SK-N-SH treated with all-trans-retinoic acid at 6 μM for 48 hours (cell line): ENCODE results near the gene PRKCB.

Experiments
- ATAC-seq: fragments of 200-7000 bp; cut with Tn5 transposase; 3 replicates; pipeline ENCODE4 v1.9.1; 2020; ENCODE audit warnings: mild to moderate bottlenecking, moderate library complexity
- ARNTL ChIP-seq: fragments of 450-650 bp; formaldehyde crosslinking; IDR thresholded peaks from 2 replicates; pipeline ENCODE4 v1.5.0; 2020; ENCODE audit warnings: low read depth, mild to moderate bottlenecking, moderate library complexity, borderline replicate concordance
- CSDC2 ChIP-seq: fragments of 250-450 bp; sonication (Bioruptor Pico); IDR thresholded peaks from 2 replicates; pipeline ENCODE4 v1.5.0; 2020; ENCODE audit warnings: mild to moderate bottlenecking, moderate library complexity
- CSRNP3 ChIP-seq: fragments of 250-450 bp; sonication (Bioruptor Pico); IDR thresholded peaks from 2 replicates; pipeline ENCODE4 v1.5.1; 2021; ENCODE audit warnings: mild to moderate bottlenecking, moderate library complexity
- ESRRG ChIP-seq: fragments of 250-450 bp; sonication (Bioruptor Pico); IDR thresholded peaks from 2 replicates; pipeline ENCODE4 v1.6.1; 2021; ENCODE audit warnings: mild to moderate bottlenecking
- GLIS3 ChIP-seq: fragments of 250-450 bp; sonication (Bioruptor Pico); IDR thresholded peaks from 2 replicates; pipeline ENCODE4 v1.5.0; 2020; ENCODE audit warnings: mild to moderate bottlenecking, moderate library complexity
- ISL1 ChIP-seq: fragments of 250-450 bp; sonication (Bioruptor Pico); IDR thresholded peaks from 2 replicates; pipeline ENCODE4 v2.1.2; 2022; ENCODE audit warnings: mild to moderate bottlenecking, moderate library complexity
- OSR1 ChIP-seq: fragments of 250-450 bp; sonication (Bioruptor Pico); IDR thresholded peaks from 2 replicates; pipeline ENCODE4 v1.8.0; 2022; ENCODE audit warnings: moderate library complexity, mild to moderate bottlenecking, inconsistent platforms
- PPARA ChIP-seq: fragments of 250-450 bp; sonication (Bioruptor Pico); IDR thresholded peaks from 2 replicates; pipeline ENCODE4 v1.5.0; 2020; ENCODE audit warnings: mild to moderate bottlenecking, borderline replicate concordance
- RARB ChIP-seq: fragments of 250-450 bp; sonication (Bioruptor Pico); IDR thresholded peaks from 2 replicates; pipeline ENCODE4 v1.8.0; 2021; ENCODE audit warnings: mild to moderate bottlenecking, moderate library complexity
- SNAI2 ChIP-seq: fragments of 250-450 bp; sonication (Bioruptor Pico); IDR thresholded peaks from 2 replicates; pipeline ENCODE4 v1.5.0; 2020; ENCODE audit warnings: mild to moderate bottlenecking, moderate library complexity
- TCF4 ChIP-seq: fragments of 250-450 bp; sonication (Bioruptor Pico); IDR thresholded peaks from 2 replicates; pipeline ENCODE4 v1.8.0; 2021; ENCODE audit warnings: mild to moderate bottlenecking, moderate library complexity, borderline replicate concordance
- TOX ChIP-seq: fragments of 250-450 bp; sonication (Bioruptor Pico); IDR thresholded peaks from 2 replicates; pipeline ENCODE4 v1.8.0; 2021; ENCODE audit warnings: mild to moderate bottlenecking, moderate library complexity, borderline replicate concordance
- ZC3H10 ChIP-seq: fragments of 250-450 bp; sonication (Bioruptor Pico); IDR thresholded peaks from 2 replicates; pipeline ENCODE4 v1.5.1; 2021; ENCODE audit warnings: mild to moderate bottlenecking, moderate library complexity
- ZFP3 ChIP-seq: fragments of 250-450 bp; sonication (Bioruptor Pico); IDR thresholded peaks from 2 replicates; pipeline ENCODE4 v1.5.0; 2020; ENCODE audit warnings: mild to moderate bottlenecking, moderate library complexity
- ZFP30 ChIP-seq: fragments of 450-650 bp; formaldehyde crosslinking; IDR thresholded peaks from 2 replicates; pipeline ENCODE4 v1.5.0; 2022; ENCODE audit warnings: mild to moderate bottlenecking, moderate library complexity
- ZNF565 ChIP-seq: fragments of 450-650 bp; formaldehyde crosslinking; conservative IDR thresholded peaks from 2 replicates; pipeline ENCODE4 v1.5.0; 2020; ENCODE audit warnings: low read depth, mild to moderate bottlenecking, moderate library complexity
- ZNF70 ChIP-seq: fragments of 450-650 bp; formaldehyde crosslinking; IDR thresholded peaks from 2 replicates; pipeline ENCODE4 v1.5.0; 2020; ENCODE audit warnings: mild to moderate bottlenecking, moderate library complexity
- ZNF8 ChIP-seq: fragments of 450-650 bp; formaldehyde crosslinking; IDR thresholded peaks from 2 replicates; pipeline ENCODE4 v1.5.0; 2020; ENCODE audit warnings: mild to moderate bottlenecking, moderate library complexity
- TF ChIP-seq, protein P1 (sequence below): fragments of 250-450 bp; sonication (Bioruptor Pico); IDR thresholded peaks from 2 replicates; pipeline ENCODE4 v1.8.0; 2021; ENCODE audit warnings: low read depth, mild to moderate bottlenecking, moderate library complexity, borderline replicate concordance
- TF ChIP-seq, protein P2 (sequence below): fragments of 250-450 bp; sonication (Bioruptor Pico); IDR thresholded peaks from 2 replicates; pipeline ENCODE4 v1.5.0; 2020; ENCODE audit warnings: mild to moderate bottlenecking, moderate library complexity

PRKCB gene

DNA sequence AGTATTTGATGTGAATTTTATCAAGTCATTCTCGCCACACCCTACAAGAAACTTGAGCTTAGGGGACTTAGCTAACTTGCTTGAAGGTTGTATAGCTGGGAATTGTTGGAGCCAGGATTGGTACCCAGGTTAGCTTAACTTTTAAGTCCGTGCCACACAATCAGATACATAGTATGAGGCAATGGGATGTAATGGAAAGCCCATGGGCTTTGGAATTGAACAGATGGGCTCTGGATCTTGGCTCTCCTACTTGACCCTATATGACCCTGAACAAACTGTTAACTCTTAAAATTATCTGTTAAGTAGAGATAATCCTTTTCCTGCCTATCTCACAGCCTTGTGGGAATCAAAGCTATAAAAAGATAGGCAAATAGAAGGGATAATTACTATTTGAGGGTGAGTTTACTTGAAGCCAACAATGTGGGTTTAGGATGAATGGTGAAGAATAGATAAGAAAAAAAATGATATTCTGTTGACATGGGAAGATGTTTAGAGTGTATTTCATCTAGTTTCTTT is 368.4 kb downstream of the PRKCB start:
- TF ChIP-seq SNAI2 (CRISPR knock-in tag) (no peak), ZC3H10 (no peak), CSRNP3 (CRISPR knock-in tag) (no peak), ARNTL (no peak), RARB (CRISPR knock-in tag) (no peak)
- TF ChIP-seq, all 23 proteins: peak for 0
- no peak for ATAC-seq

DNA sequence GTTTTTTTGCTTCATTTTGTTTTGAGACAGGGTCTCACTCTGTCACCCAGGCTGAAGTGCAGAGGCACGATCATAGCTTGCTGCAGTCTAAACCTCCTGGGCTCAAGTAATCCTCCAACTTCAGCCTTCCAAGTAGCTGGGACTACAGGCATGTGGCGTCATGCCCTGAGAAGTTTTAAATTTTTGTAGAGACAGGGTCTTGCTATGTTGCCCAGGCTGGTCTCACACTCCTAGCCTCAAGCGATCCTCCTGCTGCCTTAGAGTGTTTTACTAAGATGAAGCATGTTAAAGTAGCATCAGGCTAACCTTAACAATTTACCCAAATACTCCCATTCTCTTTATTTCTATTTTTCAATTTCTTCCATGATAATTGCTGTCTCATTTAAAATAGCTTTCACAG is 371.1 kb downstream of the PRKCB start:
- TF ChIP-seq ZNF70 (CRISPR knock-in tag) = no peak
- no peak for TF ChIP-seq TOX (CRISPR knock-in tag)
- TF ChIP-seq SNAI2 (CRISPR knock-in tag) = no peak
- TF ChIP-seq ZFP30 (CRISPR knock-in tag) = no peak
- no peak for TF ChIP-seq CSRNP3 (CRISPR knock-in tag)
- TF ChIP-seq TCF4 = no peak
- TF ChIP-seq, protein P1, sequence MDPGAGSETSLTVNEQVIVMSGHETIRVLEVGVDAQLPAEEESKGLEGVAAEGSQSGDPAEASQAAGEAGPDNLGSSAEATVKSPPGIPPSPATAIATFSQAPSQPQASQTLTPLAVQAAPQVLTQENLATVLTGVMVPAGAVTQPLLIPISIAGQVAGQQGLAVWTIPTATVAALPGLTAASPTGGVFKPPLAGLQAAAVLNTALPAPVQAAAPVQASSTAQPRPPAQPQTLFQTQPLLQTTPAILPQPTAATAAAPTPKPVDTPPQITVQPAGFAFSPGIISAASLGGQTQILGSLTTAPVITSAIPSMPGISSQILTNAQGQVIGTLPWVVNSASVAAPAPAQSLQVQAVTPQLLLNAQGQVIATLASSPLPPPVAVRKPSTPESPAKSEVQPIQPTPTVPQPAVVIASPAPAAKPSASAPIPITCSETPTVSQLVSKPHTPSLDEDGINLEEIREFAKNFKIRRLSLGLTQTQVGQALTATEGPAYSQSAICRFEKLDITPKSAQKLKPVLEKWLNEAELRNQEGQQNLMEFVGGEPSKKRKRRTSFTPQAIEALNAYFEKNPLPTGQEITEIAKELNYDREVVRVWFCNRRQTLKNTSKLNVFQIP (CRISPR knock-in tag) = no peak
- TF ChIP-seq ARNTL = no peak
- TF ChIP-seq ISL1 (CRISPR knock-in tag) = no peak
- TF ChIP-seq GLIS3 (CRISPR knock-in tag) = no peak
- TF ChIP-seq, all 23 proteins: peak for 0
- no peak for ATAC-seq

DNA sequence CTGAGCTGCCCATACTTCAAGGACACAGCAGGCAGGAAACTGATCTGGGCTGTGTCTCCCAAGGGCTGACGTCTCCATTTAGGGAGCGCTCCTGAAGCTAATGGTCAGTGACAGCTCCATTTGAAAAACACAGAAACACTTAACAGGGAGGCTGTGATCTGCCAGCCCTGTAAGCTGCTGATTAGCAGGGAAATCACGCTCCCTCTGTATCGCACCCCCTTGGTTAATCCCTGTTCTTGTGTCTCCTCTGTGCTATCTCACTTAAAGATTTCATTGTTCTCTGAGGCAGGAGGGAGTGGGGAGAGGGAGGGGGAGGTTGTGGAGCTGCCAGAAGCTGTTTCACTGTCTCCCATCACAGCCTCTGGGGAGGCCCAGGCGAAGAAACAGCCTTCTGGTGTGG is 372.9 kb downstream of the PRKCB start:
- no peak for ATAC-seq
- TF ChIP-seq ESRRG (CRISPR knock-in tag) (no peak), ARNTL (no peak), ZC3H10 (no peak), ZNF8 (CRISPR knock-in tag) (no peak), CSDC2 (CRISPR knock-in tag) (no peak), TCF4 (no peak), SNAI2 (CRISPR knock-in tag) (no peak), ISL1 (CRISPR knock-in tag) (no peak), ZFP3 (CRISPR knock-in tag) (no peak), GLIS3 (CRISPR knock-in tag) (no peak), CSRNP3 (CRISPR knock-in tag) (no peak), PPARA (CRISPR knock-in tag) (no peak), ZFP30 (CRISPR knock-in tag) (no peak), RARB (CRISPR knock-in tag) (no peak), ZNF70 (CRISPR knock-in tag) (no peak), TOX (CRISPR knock-in tag) (no peak), ZNF565 (CRISPR knock-in tag) (no peak), OSR1 (CRISPR knock-in tag) (no peak)
- TF ChIP-seq, protein P1 (CRISPR knock-in tag) = no peak
- TF ChIP-seq, all 23 proteins: peak for 0

DNA sequence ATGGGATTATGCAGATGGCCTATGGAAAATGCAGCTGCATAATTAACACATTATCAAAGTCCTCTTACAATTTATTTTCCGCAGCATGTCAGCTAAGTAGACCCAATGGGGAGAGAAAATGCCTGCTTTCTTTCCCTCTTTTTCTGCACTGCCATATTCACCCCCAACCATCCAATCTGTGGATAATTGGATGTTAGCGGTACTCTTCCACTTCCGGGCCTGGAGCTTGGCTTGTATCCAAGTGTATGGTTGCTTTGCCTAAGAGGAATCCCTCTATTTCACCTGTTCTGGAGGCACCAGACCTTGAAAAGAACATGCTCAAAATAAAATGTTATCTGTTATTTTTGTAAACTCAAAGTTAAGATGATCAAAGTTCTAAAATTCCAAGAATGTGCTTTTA is 379.2 kb downstream of the PRKCB start:
- TF ChIP-seq ZC3H10 = no peak
- no peak for TF ChIP-seq ZFP3 (CRISPR knock-in tag)
- TF ChIP-seq ISL1 (CRISPR knock-in tag) = no peak
- TF ChIP-seq, protein P1 (CRISPR knock-in tag) = no peak
- no peak for TF ChIP-seq ZNF8 (CRISPR knock-in tag)
- TF ChIP-seq ARNTL = no peak
- TF ChIP-seq, protein P2, sequence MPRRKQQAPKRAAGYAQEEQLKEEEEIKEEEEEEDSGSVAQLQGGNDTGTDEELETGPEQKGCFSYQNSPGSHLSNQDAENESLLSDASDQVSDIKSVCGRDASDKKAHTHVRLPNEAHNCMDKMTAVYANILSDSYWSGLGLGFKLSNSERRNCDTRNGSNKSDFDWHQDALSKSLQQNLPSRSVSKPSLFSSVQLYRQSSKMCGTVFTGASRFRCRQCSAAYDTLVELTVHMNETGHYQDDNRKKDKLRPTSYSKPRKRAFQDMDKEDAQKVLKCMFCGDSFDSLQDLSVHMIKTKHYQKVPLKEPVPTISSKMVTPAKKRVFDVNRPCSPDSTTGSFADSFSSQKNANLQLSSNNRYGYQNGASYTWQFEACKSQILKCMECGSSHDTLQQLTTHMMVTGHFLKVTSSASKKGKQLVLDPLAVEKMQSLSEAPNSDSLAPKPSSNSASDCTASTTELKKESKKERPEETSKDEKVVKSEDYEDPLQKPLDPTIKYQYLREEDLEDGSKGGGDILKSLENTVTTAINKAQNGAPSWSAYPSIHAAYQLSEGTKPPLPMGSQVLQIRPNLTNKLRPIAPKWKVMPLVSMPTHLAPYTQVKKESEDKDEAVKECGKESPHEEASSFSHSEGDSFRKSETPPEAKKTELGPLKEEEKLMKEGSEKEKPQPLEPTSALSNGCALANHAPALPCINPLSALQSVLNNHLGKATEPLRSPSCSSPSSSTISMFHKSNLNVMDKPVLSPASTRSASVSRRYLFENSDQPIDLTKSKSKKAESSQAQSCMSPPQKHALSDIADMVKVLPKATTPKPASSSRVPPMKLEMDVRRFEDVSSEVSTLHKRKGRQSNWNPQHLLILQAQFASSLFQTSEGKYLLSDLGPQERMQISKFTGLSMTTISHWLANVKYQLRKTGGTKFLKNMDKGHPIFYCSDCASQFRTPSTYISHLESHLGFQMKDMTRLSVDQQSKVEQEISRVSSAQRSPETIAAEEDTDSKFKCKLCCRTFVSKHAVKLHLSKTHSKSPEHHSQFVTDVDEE (CRISPR knock-in tag) = no peak
- no peak for TF ChIP-seq TOX (CRISPR knock-in tag)
- no peak for ATAC-seq
